Measurements from ENCODE around the gene C1GALT1C1.
A peak's percentile ranks its signal among the peaks of the same experiment; 100 is the strongest.

C1GALT1C1 gene

GRCh38 chrX:120638619-120639018, 8.8 kb upstream of the C1GALT1C1 start:
- TF ChIP-seq CTCF (IDR thresholded peaks at IDR 0.05; ENCODE audit: insufficient read depth, low read depth, low read length, missing control alignments), result no peak
- no peak overlapping the region for H3K4me3 ChIP-seq (ENCODE audit: low read depth, low read length)
- no peak for DNase-seq (ENCODE audit: low read depth)

- H3K4me3 ChIP-seq (ENCODE audit: low read depth, low read length), result no peak overlapping the region
- TF ChIP-seq CTCF (IDR thresholded peaks at IDR 0.05; ENCODE audit: insufficient read depth, low read depth, low read length, missing control alignments), result no peak
- no peak for DNase-seq (ENCODE audit: low read depth)
Measured at GRCh38 chrX:120625371-120625770, 4.5 kb downstream of the C1GALT1C1 start.

GRCh38 chrX:120617996-120618630, 11.7 kb downstream of the C1GALT1C1 start:
- no peak overlapping the region for H3K4me3 ChIP-seq (ENCODE audit: low read depth, low read length)

GRCh38 chrX:120614816-120615215, 15.0 kb downstream of the C1GALT1C1 start:
- no peak overlapping the region for H3K4me3 ChIP-seq (ENCODE audit: low read depth, low read length)
- TF ChIP-seq CTCF (IDR thresholded peaks at IDR 0.05; ENCODE audit: insufficient read depth, low read depth, low read length, missing control alignments), result no peak
- DNase-seq (ENCODE audit: low read depth), result no peak

More at GRCh38 chrX:120617996-120618630, 11.7 kb downstream of the C1GALT1C1 start:
- TF ChIP-seq CTCF (IDR thresholded peaks at IDR 0.05; ENCODE audit: insufficient read depth, low read depth, low read length, missing control alignments), result no peak
- peak; percentile 16 for DNase-seq (ENCODE audit: low read depth)

GRCh38 chrX:120612086-120612485, 17.8 kb downstream of the C1GALT1C1 start:
- no peak for TF ChIP-seq CTCF (IDR thresholded peaks at IDR 0.05; ENCODE audit: insufficient read depth, low read depth, low read length, missing control alignments)
- no peak for DNase-seq (ENCODE audit: low read depth)
- no peak overlapping the region for H3K4me3 ChIP-seq (ENCODE audit: low read depth, low read length)

GRCh38 chrX:120604361-120604782, 25.5 kb downstream of the C1GALT1C1 start:
- peak overlapping the region; percentile 93 for H3K4me3 ChIP-seq (ENCODE audit: low read depth, low read length)
- TF ChIP-seq CTCF (IDR thresholded peaks at IDR 0.05; ENCODE audit: insufficient read depth, low read depth, low read length, missing control alignments), result no peak
- peak; percentile 65 for DNase-seq (ENCODE audit: low read depth)

Measured in GM12865 (cell line).